HEK293 (cell line): ENCODE measurements around the gene CACNG6.

Source experiments
- ELK4 ChIP-seq: IDR thresholded peaks from 2 replicates; pipeline ENCODE4 v1.6.1; 2011; ENCODE audit warnings: mild to moderate bottlenecking, low read depth, low read length, borderline replicate concordance
- KLF9 ChIP-seq: fragments of 450-650 bp; formaldehyde crosslinking; IDR thresholded peaks from 2 replicates; pipeline ENCODE4 v1.5.1; 2016; ENCODE audit warnings: missing biosample characterization, missing genetic modification characterization, low read depth
- TSHZ1 ChIP-seq: fragments of 450-650 bp; formaldehyde crosslinking; IDR thresholded peaks from 2 replicates; pipeline ENCODE4 v1.5.1; 2016; ENCODE audit warnings: missing biosample characterization, missing genetic modification characterization, borderline replicate concordance
- ZBTB26 ChIP-seq: fragments of 450-650 bp; formaldehyde crosslinking; optimal IDR thresholded peaks from 2 replicates; pipeline ENCODE3; 2016; ENCODE audit warnings: missing biosample characterization, mild to moderate bottlenecking, missing genetic modification characterization
- ZNF302 ChIP-seq: fragments of 450-650 bp; formaldehyde crosslinking; IDR thresholded peaks from 2 replicates; pipeline ENCODE4 v1.5.1; 2016; ENCODE audit warnings: missing biosample characterization, missing genetic modification characterization, low read depth
- ZNF514 ChIP-seq: fragments of 450-650 bp; formaldehyde crosslinking; IDR thresholded peaks from 2 replicates; pipeline ENCODE4 v1.5.1; 2016; ENCODE audit warnings: missing biosample characterization, missing genetic modification characterization
- ZNF571 ChIP-seq: fragments of 450-650 bp; formaldehyde crosslinking; IDR thresholded peaks from 2 replicates; pipeline ENCODE4 v1.5.0; 2017; ENCODE audit warnings: missing biosample characterization, missing genetic modification characterization
- ZNF692 ChIP-seq: fragments of 450-650 bp; formaldehyde crosslinking; IDR thresholded peaks from 2 replicates; pipeline ENCODE4 v1.5.1; 2016; ENCODE audit warnings: missing biosample characterization, missing genetic modification characterization
- ZNF776 ChIP-seq: fragments of 450-650 bp; formaldehyde crosslinking; IDR thresholded peaks from 2 replicates; pipeline ENCODE4 v1.5.0; 2017; ENCODE audit warnings: missing biosample characterization, missing genetic modification characterization, borderline replicate concordance
- ZNF792 ChIP-seq: fragments of 450-650 bp; formaldehyde crosslinking; IDR thresholded peaks from 2 replicates; pipeline ENCODE4 v1.5.1; 2016; ENCODE audit warnings: missing biosample characterization, missing genetic modification characterization
- ZSCAN18 ChIP-seq: fragments of 450-650 bp; formaldehyde crosslinking; IDR thresholded peaks from 2 replicates; pipeline ENCODE4 v1.5.1; 2016; ENCODE audit warnings: missing biosample characterization, missing genetic modification characterization
- TF ChIP-seq, protein P1 (sequence below): fragments of 450-650 bp; formaldehyde crosslinking; IDR thresholded peaks from 2 replicates; pipeline ENCODE4 v1.5.1; 2016; ENCODE audit warnings: missing biosample characterization, missing genetic modification characterization
- TF ChIP-seq, protein P2 (sequence below): fragments of 450-650 bp; formaldehyde crosslinking; IDR thresholded peaks from 2 replicates; pipeline ENCODE4 v1.5.1; 2016; ENCODE audit warnings: missing biosample characterization, missing genetic modification characterization
- TF ChIP-seq, protein P3 (sequence below): fragments of 450-650 bp; formaldehyde crosslinking; IDR thresholded peaks from 2 replicates; pipeline ENCODE4 v1.5.1; 2016; ENCODE audit warnings: missing biosample characterization, missing genetic modification characterization, borderline replicate concordance
- TF ChIP-seq, protein P4 (sequence below): fragments of 450-650 bp; formaldehyde crosslinking; IDR thresholded peaks from 2 replicates; pipeline ENCODE4; 2016; ENCODE audit warnings: missing biosample characterization, missing genetic modification characterization

CACNG6 gene

DNA sequence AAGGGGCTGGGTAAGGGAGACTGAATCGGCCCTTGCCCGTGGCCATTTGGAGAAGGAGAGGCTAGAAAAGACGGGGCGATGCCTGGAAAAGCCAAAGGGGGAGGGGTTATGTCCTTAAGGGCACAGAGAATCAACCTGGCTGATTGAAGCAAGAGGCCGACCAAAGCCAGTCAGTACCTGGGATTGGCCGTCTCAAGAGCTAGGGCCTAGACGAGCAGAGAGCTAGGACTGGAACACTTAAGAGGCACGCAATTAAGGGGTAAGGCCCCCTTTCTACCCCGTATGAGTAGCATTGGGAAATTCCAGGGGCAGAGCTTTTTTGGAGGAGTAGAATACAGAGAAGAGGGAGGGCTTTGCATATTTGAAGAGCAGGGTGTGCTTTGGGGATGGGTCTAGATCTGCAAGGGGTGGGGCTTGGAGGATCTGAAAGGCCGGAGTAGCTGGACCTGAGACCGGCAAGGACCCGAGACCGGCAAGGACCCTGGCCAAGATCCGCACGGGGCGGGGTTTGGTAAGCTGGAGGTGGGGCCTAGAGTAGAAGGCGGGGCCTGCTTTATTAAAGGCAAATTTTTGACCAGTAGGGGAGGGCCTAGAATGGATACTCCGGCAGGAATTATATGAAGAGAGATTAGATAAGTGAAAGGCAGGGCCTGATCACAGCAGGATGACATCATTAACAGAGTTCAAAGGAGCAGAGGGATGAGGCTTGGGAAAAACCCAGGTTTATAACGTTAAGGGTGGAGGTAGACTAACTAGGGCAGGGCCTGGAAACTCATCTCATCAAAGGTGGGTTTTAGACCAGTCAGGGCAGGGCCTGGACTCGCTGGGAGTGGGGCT lies 10.7 kb upstream of the CACNG6 start (continued):
- TF ChIP-seq TSHZ1 (tag by site-specific recombination) (no peak), ZNF692 (tag by site-specific recombination) (peak; percentile 74), ZNF302 (no peak), ZNF514 (tag by site-specific recombination) (no peak), ZNF571 (tag by site-specific recombination) (no peak), KLF9 (tag by site-specific recombination) (no peak), ZNF792 (no peak), ZBTB26 (tag by site-specific recombination) (no peak), ELK4 (no peak), ZSCAN18 (tag by site-specific recombination) (no peak), ZNF776 (tag by site-specific recombination) (no peak)
- TF ChIP-seq, protein P1, sequence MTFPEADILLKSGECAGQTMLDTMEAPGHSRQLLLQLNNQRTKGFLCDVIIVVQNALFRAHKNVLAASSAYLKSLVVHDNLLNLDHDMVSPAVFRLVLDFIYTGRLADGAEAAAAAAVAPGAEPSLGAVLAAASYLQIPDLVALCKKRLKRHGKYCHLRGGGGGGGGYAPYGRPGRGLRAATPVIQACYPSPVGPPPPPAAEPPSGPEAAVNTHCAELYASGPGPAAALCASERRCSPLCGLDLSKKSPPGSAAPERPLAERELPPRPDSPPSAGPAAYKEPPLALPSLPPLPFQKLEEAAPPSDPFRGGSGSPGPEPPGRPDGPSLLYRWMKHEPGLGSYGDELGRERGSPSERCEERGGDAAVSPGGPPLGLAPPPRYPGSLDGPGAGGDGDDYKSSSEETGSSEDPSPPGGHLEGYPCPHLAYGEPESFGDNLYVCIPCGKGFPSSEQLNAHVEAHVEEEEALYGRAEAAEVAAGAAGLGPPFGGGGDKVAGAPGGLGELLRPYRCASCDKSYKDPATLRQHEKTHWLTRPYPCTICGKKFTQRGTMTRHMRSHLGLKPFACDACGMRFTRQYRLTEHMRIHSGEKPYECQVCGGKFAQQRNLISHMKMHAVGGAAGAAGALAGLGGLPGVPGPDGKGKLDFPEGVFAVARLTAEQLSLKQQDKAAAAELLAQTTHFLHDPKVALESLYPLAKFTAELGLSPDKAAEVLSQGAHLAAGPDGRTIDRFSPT: no peak; the same call in 1 of the 2 replicates
- TF ChIP-seq, protein P2, sequence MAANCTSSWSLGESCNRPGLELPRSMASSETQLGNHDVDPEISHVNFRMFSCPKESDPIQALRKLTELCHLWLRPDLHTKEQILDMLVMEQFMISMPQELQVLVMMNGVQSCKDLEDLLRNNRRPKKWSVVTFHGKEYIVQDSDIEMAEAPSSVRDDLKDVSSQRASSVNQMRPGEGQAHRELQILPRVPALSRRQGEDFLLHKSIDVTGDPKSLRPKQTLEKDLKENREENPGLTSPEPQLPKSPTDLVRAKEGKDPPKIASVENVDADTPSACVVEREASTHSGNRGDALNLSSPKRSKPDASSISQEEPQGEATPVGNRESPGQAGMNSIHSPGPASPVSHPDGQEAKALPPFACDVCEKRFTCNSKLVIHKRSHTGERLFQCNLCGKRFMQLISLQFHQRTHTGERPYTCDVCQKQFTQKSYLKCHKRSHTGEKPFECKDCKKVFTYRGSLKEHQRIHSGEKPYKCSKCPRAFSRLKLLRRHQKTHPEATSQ (tag by site-specific recombination): no peak
- TF ChIP-seq, protein P3, sequence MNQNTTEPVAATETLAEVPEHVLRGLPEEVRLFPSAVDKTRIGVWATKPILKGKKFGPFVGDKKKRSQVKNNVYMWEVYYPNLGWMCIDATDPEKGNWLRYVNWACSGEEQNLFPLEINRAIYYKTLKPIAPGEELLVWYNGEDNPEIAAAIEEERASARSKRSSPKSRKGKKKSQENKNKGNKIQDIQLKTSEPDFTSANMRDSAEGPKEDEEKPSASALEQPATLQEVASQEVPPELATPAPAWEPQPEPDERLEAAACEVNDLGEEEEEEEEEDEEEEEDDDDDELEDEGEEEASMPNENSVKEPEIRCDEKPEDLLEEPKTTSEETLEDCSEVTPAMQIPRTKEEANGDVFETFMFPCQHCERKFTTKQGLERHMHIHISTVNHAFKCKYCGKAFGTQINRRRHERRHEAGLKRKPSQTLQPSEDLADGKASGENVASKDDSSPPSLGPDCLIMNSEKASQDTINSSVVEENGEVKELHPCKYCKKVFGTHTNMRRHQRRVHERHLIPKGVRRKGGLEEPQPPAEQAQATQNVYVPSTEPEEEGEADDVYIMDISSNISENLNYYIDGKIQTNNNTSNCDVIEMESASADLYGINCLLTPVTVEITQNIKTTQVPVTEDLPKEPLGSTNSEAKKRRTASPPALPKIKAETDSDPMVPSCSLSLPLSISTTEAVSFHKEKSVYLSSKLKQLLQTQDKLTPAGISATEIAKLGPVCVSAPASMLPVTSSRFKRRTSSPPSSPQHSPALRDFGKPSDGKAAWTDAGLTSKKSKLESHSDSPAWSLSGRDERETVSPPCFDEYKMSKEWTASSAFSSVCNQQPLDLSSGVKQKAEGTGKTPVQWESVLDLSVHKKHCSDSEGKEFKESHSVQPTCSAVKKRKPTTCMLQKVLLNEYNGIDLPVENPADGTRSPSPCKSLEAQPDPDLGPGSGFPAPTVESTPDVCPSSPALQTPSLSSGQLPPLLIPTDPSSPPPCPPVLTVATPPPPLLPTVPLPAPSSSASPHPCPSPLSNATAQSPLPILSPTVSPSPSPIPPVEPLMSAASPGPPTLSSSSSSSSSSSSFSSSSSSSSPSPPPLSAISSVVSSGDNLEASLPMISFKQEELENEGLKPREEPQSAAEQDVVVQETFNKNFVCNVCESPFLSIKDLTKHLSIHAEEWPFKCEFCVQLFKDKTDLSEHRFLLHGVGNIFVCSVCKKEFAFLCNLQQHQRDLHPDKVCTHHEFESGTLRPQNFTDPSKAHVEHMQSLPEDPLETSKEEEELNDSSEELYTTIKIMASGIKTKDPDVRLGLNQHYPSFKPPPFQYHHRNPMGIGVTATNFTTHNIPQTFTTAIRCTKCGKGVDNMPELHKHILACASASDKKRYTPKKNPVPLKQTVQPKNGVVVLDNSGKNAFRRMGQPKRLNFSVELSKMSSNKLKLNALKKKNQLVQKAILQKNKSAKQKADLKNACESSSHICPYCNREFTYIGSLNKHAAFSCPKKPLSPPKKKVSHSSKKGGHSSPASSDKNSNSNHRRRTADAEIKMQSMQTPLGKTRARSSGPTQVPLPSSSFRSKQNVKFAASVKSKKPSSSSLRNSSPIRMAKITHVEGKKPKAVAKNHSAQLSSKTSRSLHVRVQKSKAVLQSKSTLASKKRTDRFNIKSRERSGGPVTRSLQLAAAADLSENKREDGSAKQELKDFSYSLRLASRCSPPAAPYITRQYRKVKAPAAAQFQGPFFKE (tag by site-specific recombination): no peak
- TF ChIP-seq, protein P4, sequence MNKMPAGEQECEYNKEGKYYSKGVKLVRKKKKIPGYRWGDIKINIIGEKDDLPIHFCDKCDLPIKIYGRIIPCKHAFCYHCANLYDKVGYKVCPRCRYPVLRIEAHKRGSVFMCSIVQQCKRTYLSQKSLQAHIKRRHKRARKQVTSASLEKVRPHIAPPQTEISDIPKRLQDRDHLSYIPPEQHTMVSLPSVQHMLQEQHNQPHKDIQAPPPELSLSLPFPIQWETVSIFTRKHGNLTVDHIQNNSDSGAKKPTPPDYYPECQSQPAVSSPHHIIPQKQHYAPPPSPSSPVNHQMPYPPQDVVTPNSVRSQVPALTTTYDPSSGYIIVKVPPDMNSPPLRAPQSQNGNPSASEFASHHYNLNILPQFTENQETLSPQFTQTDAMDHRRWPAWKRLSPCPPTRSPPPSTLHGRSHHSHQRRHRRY (tag by site-specific recombination): no peak
